ENCODE results near the gene GPR55. TPM values are rescaled to one million over a fixed set of nuclear protein-coding genes. Genes with fewer than 3 reads are reported as not detected.

GPR55 gene
- total and polyA plus RNA-seq, 2 of the 4 experiments (the other 2 are of a cell fraction), result 0.03 TPM; not detected in 1

- Histone ChIP-seq H3K23ac (ENCODE audit: low read depth, low read length) (no peak overlapping the region), H3K4me1 (ENCODE audit: control insufficient read depth, insufficient read depth, low read length) (peaks cover 6% of the 10 kb centered on the region; the same call in 1 of the 2 replicates), H3K27ac (ENCODE audit: insufficient read depth, low read length) (no peak overlapping the region), H3K4ac (ENCODE audit: low read depth, low read length) (no peak overlapping the region), H3K4me2 (ENCODE audit: low read depth, low read length) (no peak overlapping the region), H2AFZ (replicated peaks; ENCODE audit: low read length, poor library complexity) (no peak overlapping the region), H3K4me3 (ENCODE audit: insufficient read depth, low read depth, low read length) (no peak overlapping the region), H2BK15ac (ENCODE audit: low read depth, low read length) (no peak overlapping the region), H3K27me3 (ENCODE audit: control insufficient read depth, insufficient read depth, low read length) (peaks cover 26% of the 10 kb centered on the region), H3K36me3 (ENCODE audit: control insufficient read depth, insufficient read depth, low read length) (no peaks in the 10 kb centered on the region), H2AK5ac (ENCODE audit: low read depth, low read length) (no peak overlapping the region), H4K91ac (ENCODE audit: insufficient read depth, low read depth, low read length) (no peak overlapping the region), H2BK20ac (ENCODE audit: low read depth, low read length) (no peak overlapping the region), H3K9me3 (ENCODE audit: control insufficient read depth, insufficient read depth, low read length) (no peaks in the 10 kb centered on the region), H2BK5ac (ENCODE audit: low read depth, low read length, poor library complexity, severe bottlenecking) (no peak overlapping the region), H4K20me1 (ENCODE audit: insufficient read depth, low read length) (peaks cover 8% of the 10 kb centered on the region; the same call in 1 of the 2 replicates), H4K8ac (ENCODE audit: low read depth in 2 of 2, low read length in 2 of 2) (no peak overlapping the region), H4K5ac (ENCODE audit: low read depth, low read length) (no peak overlapping the region), H3K79me1 (ENCODE audit: low read depth in 1 of 2, low read length in 2 of 2) (peaks cover 0 to 21% of the 10 kb centered on the region in 2 experiments; a peak in 2 of 4 replicates), H3K9ac (ENCODE audit: low read depth, low read length) (no peak overlapping the region), H3K9me1 (ENCODE audit: insufficient read depth, low read length) (0 out of 2 replicates have a peak, but pooled peaks cover 4% of the 10 kb centered on the region), H3K56ac (ENCODE audit: extremely low read depth, insufficient read depth, low read length) (no peak overlapping the region), H2AK9ac (replicated peaks; ENCODE audit: low read depth, low read length, poor library complexity) (no peak overlapping the region), H3K18ac (ENCODE audit: low read depth, low read length) (no peak overlapping the region), H3K14ac (replicated peaks; ENCODE audit: low read depth, low read length) (no peak overlapping the region), H2BK120ac (ENCODE audit: low read depth, low read length) (no peak overlapping the region)
- DNase-seq (no peak), ATAC-seq (ENCODE audit: low read depth) (no peak)
- ChIA-PET POLR2A (ENCODE audit: unreplicated experiment) (no interaction called here), CTCF (no interaction called here)
- BruUV-seq (replicated peaks), result no TSS peak
- intact Hi-C loops (cut with micrococcal nuclease), result no loop called here
- no peak for TF ChIP-seq SMC3 (IDR thresholded peaks at IDR 0.05; ENCODE audit: low read depth, low read length)
- no peak for TF ChIP-seq RCOR1 (IDR thresholded peaks at IDR 0.05; ENCODE audit: insufficient replicate concordance, low read length)
- TF ChIP-seq FOS (IDR thresholded peaks at IDR 0.05; ENCODE audit: low read depth, low read length), result no peak
- TF ChIP-seq POLR2A (IDR thresholded peaks at IDR 0.05; ENCODE audit: low read depth, low read length), result no peak
- no peak for TF ChIP-seq MAZ (IDR thresholded peaks at IDR 0.05; ENCODE audit: borderline replicate concordance, low read depth, low read length)
- no CpG with 5 or more reads among the region's 8 CpGs for WGBS, 2 experiments (ENCODE audit: extremely low coverage in 2 of 2, insufficient read length in 1 of 2)
- in situ Hi-C loops (cut with MboI; ENCODE audit: low sequenced_read_pairs), result no loop called here
- dilution Hi-C loops (cut with HindIII; ENCODE audit: low sequenced_read_pairs, unreplicated experiment), result no loop called here
Measured at GRCh38 chr2:230863031-230863430, 62.0 kb downstream of the GPR55 start.

All from IMR-90 (cell line).